GM12878 (cell line): Measurements from ENCODE around the gene CAMKK1. TPM values are rescaled to one million over a fixed set of nuclear protein-coding genes. Genes with fewer than 3 reads are reported as not detected.

Experiments used
- ASH2L ChIP-seq: fragments of 300-600, 200-600 bp; sonication (generic); IDR thresholded peaks from 2 replicates; pipeline ENCODE4 v1.6.1; 2017; ENCODE audit warnings: low read depth, mild to moderate bottlenecking, borderline replicate concordance
- ATF2 ChIP-seq: IDR thresholded peaks from 2 replicates; pipeline ENCODE4 v1.6.1; 2012; ENCODE audit warnings: low read length, inconsistent platforms
- NRF1 ChIP-seq: conservative IDR thresholded peaks from 2 replicates; pipeline ENCODE4 v1.6.1; 2011; ENCODE audit warnings: mild to moderate bottlenecking, low read depth, low read length, improper control_type of control experiment
- PAX5 ChIP-seq: IDR thresholded peaks from 2 replicates; pipeline ENCODE4 v1.6.1; 2011; ENCODE audit warnings: low read depth, low read length, borderline replicate concordance
- SIX5 ChIP-seq: IDR thresholded peaks from 2 replicates; pipeline ENCODE4 v1.6.1; 2011; ENCODE audit warnings: mild to moderate bottlenecking, low read depth, low read length, moderate library complexity; ENCODE audit not compliant: severe bottlenecking
- SMARCA5 ChIP-seq: fragments of 450-650 bp; IDR thresholded peaks from 2 replicates; pipeline ENCODE4 v1.6.1; 2017; ENCODE audit warnings: mild to moderate bottlenecking
- SP1 ChIP-seq: IDR thresholded peaks from one replicate; pipeline ENCODE4 v1.6.1; 2011; ENCODE audit warnings: low read depth, low read length
- polyA plus RNA-seq, 11 experiments: library from polyadenylated mRNA; depleted of rRNA in 4 of 11; unstranded in 6 of 11; stranded (reverse) in 5 of 11; fragments of >200 nt; fragmentation: Nextera tagmentation in 4 of 11; fragmentation: Illumina TruSeq in 1 of 11; extraction: Ambion mirVana in 4 of 11; extraction: Trizol in 1 of 11; gene quantifications; 1 replicate in 1 of 11; 2 replicates in 10 of 11; pipeline versions ENCODE4 v1.2.1 to v1.2.3, GENCODE V29; 2011 to 2016; ENCODE audit warnings: inconsistent platforms in 2 of 11, missing spikeins in 2 of 11, low read depth in 1 of 11
- total RNA-seq, 4 experiments: library from RNA; depleted of rRNA in 3 of 4; stranded (reverse); fragments of >200 nt in 3 of 4; fragmentation: Illumina TruSeq in 1 of 4; extraction: Trizol in 1 of 4; gene quantifications; 2 replicates each; pipeline versions ENCODE4 v1.2.1 to v1.2.3, GENCODE V29; 2013 to 2021
- TF ChIP-seq, protein P1 (sequence below): fragments of 450-650 bp; IDR thresholded peaks from 2 replicates; pipeline ENCODE4 v1.6.1; 2017; ENCODE audit warnings: mild to moderate bottlenecking, moderate library complexity

Gene CAMKK1
- total and polyA plus RNA-seq, 10 of the 15 experiments (the other 5 are each of a cell fraction or from before 2014, with no cell fraction given) = 0.06 to 0.84 (median 0.37) TPM

- TF ChIP-seq, protein P1, sequence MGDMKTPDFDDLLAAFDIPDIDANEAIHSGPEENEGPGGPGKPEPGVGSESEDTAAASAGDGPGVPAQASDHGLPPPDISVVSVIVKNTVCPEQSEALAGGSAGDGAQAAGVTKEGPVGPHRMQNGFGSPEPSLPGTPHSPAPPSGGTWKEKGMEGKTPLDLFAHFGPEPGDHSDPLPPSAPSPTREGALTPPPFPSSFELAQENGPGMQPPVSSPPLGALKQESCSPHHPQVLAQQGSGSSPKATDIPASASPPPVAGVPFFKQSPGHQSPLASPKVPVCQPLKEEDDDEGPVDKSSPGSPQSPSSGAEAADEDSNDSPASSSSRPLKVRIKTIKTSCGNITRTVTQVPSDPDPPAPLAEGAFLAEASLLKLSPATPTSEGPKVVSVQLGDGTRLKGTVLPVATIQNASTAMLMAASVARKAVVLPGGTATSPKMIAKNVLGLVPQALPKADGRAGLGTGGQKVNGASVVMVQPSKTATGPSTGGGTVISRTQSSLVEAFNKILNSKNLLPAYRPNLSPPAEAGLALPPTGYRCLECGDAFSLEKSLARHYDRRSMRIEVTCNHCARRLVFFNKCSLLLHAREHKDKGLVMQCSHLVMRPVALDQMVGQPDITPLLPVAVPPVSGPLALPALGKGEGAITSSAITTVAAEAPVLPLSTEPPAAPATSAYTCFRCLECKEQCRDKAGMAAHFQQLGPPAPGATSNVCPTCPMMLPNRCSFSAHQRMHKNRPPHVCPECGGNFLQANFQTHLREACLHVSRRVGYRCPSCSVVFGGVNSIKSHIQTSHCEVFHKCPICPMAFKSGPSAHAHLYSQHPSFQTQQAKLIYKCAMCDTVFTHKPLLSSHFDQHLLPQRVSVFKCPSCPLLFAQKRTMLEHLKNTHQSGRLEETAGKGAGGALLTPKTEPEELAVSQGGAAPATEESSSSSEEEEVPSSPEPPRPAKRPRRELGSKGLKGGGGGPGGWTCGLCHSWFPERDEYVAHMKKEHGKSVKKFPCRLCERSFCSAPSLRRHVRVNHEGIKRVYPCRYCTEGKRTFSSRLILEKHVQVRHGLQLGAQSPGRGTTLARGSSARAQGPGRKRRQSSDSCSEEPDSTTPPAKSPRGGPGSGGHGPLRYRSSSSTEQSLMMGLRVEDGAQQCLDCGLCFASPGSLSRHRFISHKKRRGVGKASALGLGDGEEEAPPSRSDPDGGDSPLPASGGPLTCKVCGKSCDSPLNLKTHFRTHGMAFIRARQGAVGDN = peak; percentile 52; the same call in 1 of the 2 replicates
- TF ChIP-seq ATF2 (no peak), SP1 (no peak), ASH2L (no peak), PAX5 (no peak), SIX5 (no peak), NRF1 (no peak), SMARCA5 (no peak)
- TF ChIP-seq, all 136 proteins: peak for 5
Observed at GRCh38 chr17:3904501-3904900, 11.6 kb upstream of the CAMKK1 start (continued).
